A549 (cell line): Measurements from ENCODE around the gene DCUN1D2.

Source experiments
- BCL3 ChIP-seq: fragments of >200 bp; sonication (Bioruptor Twin); formaldehyde crosslinking; IDR thresholded peaks from 3 replicates; pipeline ENCODE4 v1.6.1; 2016
- BHLHE40 ChIP-seq: IDR thresholded peaks from 2 replicates; pipeline ENCODE4 v1.6.1; 2012; ENCODE audit warnings: low read depth, low read length, inconsistent platforms
- CBX2 ChIP-seq: fragments of 200-600 bp; sonication (generic); IDR thresholded peaks from 2 replicates; pipeline ENCODE4 v1.6.1; 2016; ENCODE audit warnings: low read depth, mild to moderate bottlenecking, borderline replicate concordance
- CBX8 ChIP-seq: fragments of 200-600 bp; sonication (generic); IDR thresholded peaks from 2 replicates; pipeline ENCODE4 v1.6.1; 2016
- CEBPB ChIP-seq, 2 experiments: fragments of >200 bp in 1 of 2; sonication (Bioruptor Twin) in 1 of 2; formaldehyde crosslinking in 1 of 2; IDR thresholded peaks; 2 replicates each; pipeline ENCODE4 v1.6.1; 2012 to 2016
- CHD2 ChIP-seq: fragments of 150-350 bp; IDR thresholded peaks from 2 replicates; pipeline ENCODE4 v1.6.1; 2014; ENCODE audit warnings: low read length; ENCODE audit not compliant: partially characterized antibody
- CTCF ChIP-seq: fragments of >200 bp; sonication (Bioruptor Twin); formaldehyde crosslinking; IDR thresholded peaks from 3 replicates; pipeline ENCODE4 v1.5.1; 2016
- ELK1 ChIP-seq: fragments of 150-350 bp; IDR thresholded peaks from 2 replicates; pipeline ENCODE4 v1.6.1; 2014; ENCODE audit warnings: low read depth, mild to moderate bottlenecking, low read length
- EP300 ChIP-seq, 2 experiments: fragments of >200 bp; sonication (Bioruptor Twin); formaldehyde crosslinking; IDR thresholded peaks; 2 replicates in 1 of 2; 3 replicates in 1 of 2; pipeline ENCODE4 v1.6.1; 2016 to 2017
- PBX3 ChIP-seq: IDR thresholded peaks from 2 replicates; pipeline ENCODE4 v1.6.1; 2012
- REST ChIP-seq: fragments of 200-600 bp; sonication (generic); IDR thresholded peaks from 2 replicates; pipeline ENCODE4 v1.6.1; 2016; ENCODE audit warnings: antibody characterized with exemption, mild to moderate bottlenecking, moderate library complexity
- RFX5 ChIP-seq: fragments of 450-650 bp; IDR thresholded peaks from 2 replicates; pipeline ENCODE4 v1.7.1; 2014; ENCODE audit warnings: antibody characterized with exemption, mild to moderate bottlenecking, moderate library complexity
- ZFP36 ChIP-seq: fragments of 450-650 bp; IDR thresholded peaks from 2 replicates; pipeline ENCODE4 v1.6.1; 2014; ENCODE audit warnings: borderline replicate concordance; ENCODE audit not compliant: partially characterized antibody

GRCh38 chr13:113448885-113449692 lies 41.4 kb downstream of the DCUN1D2 start:
- no peak for TF ChIP-seq ZFP36
- no peak for TF ChIP-seq CTCF
- TF ChIP-seq REST, result no peak
- TF ChIP-seq ELK1, result no peak
- no peak for TF ChIP-seq EP300 (IDR thresholded peaks at IDR 0.05)
- TF ChIP-seq RFX5, result no peak
- TF ChIP-seq PBX3, result no peak
- 0 out of 4 replicates have a peak, but pooled peaks of 1 of the 2 experiments have one; percentile 13 for TF ChIP-seq CEBPB (IDR thresholded peaks at IDR 0.05)
- no peak for TF ChIP-seq CBX2
- TF ChIP-seq CHD2, result no peak
- TF ChIP-seq BCL3, result 0 out of 3 replicates have a peak, but pooled peaks have one; percentile 27
- no peak for TF ChIP-seq BHLHE40
- no peak for TF ChIP-seq CBX8
